HK-2 (cell line): ENCODE data around the gene MIEF2.

Experiments used
- DNase-seq: peaks from one replicate; pipeline ENCODE4 v3.0.0-alpha.2; 2018; ENCODE audit not compliant: unreplicated experiment

The MIEF2 gene

GRCh38 chr17:18254888-18255649 is 5.4 kb upstream of the MIEF2 start:
- DNase-seq = no peak

DNA sequence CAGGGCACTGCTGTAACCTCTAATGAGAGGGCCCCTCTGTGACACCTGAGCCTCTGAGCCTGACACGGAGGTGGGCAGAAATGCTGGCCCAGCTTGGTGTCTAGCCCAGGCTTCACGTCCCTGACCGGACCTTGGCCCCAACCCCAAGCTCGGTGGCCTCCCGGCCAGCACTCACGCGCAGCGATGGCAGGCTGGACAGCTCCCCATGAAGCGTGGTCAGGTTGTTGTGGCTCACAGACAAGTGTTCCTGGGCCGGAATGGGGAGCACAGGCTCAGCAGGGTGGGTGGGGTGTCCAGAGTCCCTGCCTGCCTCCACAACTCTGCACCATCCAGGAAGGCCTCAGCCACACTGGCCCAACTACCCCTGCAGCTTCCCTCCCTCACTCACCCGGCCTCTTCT is 4.1 kb upstream of the MIEF2 start:
- no peak for DNase-seq

DNA sequence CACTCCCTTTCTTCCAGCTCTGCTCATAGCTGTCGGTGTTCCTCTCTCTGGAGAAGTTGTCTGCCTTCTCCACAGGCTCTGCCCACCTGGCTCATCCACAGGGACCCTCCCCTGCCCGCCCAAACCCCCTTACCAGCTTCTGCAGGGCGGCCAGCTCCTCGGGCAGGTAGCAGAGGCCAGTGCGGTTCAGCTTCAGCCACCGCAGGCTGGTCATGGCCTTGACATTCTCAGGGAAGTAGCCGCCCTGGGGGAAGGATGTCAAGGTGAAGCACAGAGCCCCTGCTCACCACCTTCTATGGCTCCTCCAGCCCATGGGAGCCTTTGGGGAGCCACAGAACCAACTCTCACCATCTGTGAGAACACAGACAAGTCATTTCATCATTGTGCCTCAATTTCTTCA is 3.7 kb upstream of the MIEF2 start:
- DNase-seq = no peak

DNA sequence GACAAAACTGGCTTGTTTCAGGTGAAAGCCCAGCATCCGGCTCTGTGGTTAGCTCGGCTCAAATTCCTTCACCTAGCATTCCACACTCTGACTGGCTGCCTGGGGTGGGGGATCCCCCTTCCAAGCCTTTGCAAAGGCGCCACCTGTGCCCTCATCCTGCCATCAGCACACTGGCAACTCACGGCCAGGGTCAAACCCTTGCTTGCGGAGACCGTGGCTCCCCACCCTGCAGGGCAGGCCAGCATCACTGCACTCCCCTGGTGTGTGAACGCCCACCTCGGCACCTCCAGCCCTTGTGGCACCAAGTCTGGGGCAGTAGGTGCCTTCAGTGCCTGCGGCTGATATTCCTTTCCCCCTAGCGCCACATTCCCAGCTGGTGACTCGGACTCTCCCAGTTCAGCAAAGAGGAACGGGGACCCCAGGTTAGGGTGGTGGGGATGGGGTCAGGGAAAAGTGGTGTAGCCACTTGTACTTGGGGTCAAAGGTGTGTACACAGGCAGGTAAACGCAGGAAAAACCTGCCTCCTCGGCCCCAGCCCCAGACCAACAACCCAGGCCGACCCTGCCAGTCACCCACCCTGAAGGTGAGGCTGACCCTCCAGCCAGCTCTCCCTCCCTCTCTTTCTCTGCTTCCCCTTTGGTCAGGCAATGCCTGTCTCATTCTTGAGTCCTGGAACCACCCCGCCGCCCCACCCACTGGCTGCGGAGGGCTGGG is 3.0 kb upstream of the MIEF2 start:
- DNase-seq = peak; percentile 78

DNA sequence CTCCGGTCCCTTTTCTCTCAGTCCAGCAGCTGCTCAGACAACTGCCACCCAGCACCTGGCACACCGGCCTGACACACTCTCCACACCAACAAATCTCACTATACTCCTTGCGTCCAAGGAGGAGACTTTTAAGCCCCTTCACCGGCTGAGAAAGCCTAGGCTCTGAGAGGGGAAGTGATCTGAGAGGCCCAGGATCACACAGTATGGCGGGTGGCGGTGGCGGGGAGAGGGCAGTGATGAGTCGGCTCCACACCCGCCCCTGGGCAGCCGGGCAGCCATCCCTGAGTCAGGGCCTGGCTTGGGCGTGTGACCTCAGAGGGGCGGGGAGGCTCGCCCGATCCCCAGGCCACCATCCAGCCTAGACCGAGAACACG is 2.5 kb upstream of the MIEF2 start:
- peak; percentile 93 for DNase-seq

DNA sequence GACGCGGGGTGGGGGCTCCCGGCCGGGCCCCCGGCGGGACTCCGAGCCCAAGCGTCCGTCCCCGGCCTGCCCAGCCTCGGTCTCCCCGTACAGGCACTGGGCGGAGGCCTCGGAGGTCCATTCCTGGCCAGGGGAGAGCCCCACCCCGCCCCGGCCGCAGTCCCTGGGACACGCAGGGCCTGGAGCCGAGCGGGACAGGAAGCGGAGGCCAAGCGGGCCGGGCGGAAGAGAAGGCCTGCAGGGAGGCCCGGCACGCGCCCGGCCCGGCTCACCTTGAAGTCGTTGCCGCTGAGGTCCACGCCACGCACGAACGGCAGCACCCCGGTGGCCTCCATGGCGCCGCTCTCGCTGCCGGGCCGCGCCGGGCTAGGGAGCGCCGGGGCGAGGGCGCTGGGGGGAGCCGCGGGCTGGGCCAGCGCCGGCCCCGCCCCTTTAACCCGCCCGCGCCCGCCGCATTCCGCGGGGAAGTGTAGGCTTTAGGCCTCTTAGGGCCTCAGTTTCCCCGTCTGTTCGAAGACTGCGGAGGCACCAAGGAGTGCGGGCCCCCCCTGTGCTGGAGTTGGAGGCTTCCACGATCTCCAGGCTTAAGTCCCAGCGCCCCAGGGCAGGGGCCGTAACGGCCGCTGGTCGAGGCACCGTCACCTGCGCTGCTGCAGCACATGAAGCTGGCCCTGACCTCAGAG is 2.0 kb upstream of the MIEF2 start, which contains the start of gene FLII:
TSS of gene FLII (minus strand) at position 383 of the 683 bp plus-strand sequence. CDS start at position 335, 48 bp downstream.
- peak; percentile 66 for DNase-seq

DNA sequence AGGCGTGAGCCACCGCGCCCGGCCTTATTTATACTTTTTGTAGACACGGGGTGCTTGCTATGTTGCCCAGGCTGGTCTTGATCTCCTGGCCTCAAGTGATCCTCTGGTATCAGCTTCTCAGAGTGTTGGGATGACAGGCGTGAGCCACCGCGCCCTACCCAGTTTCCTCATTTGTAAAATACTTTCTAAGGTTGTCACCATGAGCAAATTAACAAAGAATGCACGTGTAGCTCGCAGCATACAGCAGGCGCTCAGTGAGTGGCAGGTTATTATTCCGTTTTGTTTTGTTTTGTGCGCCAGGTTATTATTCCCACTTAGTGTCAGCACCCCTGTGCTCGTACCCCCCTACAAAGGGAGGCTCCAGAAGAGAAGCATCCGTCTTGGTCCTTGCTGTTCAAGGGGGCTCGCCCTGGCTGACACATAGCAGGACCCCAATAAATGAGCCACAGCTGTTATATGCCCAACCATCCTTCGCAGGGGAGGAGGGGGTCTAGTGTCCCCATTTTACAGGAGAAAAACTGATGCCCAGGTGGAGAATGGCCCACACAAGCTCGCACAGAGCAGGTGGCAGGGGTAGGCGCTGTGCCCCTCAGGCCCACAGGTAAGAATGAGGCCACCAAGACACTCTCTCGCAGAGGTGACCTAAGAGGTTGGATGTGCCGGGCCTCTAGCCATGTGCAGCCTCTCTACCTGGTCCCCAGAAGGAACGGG is 686 bp upstream of the MIEF2 start:
- DNase-seq = peak; percentile 49

- DNase-seq = peak; percentile 89
These were observed 669 bp downstream of the MIEF2 start for GRCh38 chr17:18261146-18261515.

DNA sequence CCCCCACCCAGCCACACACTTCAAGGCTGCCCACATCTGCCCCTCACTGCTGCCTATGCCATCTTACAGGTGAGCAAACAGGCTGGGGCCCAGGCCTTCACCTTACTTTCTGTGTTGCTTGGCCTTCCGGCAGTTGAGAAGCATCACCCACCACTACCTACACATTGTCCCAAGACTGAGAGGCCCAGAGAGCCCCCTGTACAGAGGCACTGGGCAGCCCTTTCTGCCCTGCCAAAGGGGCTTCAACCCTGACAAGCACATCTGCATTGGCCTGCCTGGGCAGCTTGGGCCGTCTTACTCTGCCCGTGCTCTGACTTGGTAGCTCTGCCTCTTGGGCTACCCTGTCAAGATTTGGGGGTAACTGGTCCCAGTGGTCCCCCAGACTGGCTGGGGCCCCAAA is 1.2 kb downstream of the MIEF2 start:
- no peak for DNase-seq

DNA sequence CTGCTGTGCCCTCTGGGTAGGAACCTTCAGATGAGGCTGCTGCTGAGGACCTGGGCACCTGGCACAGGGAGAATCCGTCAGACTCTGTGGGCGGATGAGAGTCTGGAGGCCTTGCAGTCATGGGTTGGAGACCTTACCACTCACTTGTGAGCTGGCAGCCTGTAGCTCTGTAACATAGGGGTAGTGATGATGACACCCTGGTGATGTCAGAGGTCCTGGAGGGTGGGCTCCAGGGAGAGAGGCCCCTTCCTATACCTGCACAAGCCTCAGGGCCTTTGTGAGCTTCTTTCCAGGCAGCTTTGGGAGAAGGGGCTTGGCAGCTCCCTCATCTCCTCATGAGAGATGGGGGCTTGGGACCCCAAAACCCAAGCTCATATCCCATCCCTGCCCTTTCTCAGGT is 1.6 kb downstream of the MIEF2 start:
- DNase-seq = no peak

DNA sequence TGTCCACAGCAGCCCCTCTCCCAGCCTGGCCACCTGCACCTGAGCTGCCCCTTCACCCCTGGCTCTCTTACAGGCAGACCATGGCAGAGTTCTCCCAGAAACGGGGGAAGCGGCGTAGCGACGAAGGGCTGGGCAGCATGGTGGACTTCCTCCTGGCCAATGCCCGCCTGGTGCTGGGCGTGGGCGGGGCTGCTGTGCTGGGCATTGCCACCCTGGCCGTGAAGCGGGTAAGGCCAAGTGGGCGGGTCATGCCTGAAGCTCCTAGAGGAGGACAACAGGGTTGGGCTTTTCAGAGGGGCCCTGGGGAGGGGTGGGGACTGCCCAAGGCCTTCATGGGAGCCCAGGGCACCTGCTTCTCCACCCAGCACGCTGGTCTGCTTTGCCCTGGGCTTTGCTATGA is 2.2 kb downstream of the MIEF2 start:
- DNase-seq = no peak

- DNase-seq = no peak
These were observed 3.6 kb downstream of the MIEF2 start for GRCh38 chr17:18263885-18264682.

- DNase-seq = no peak
These were observed 6.9 kb downstream of the MIEF2 start for GRCh38 chr17:18267366-18267765.

- peak; percentile 71 for DNase-seq
These were observed 7.7 kb downstream of the MIEF2 start for GRCh38 chr17:18267927-18268711.

DNA sequence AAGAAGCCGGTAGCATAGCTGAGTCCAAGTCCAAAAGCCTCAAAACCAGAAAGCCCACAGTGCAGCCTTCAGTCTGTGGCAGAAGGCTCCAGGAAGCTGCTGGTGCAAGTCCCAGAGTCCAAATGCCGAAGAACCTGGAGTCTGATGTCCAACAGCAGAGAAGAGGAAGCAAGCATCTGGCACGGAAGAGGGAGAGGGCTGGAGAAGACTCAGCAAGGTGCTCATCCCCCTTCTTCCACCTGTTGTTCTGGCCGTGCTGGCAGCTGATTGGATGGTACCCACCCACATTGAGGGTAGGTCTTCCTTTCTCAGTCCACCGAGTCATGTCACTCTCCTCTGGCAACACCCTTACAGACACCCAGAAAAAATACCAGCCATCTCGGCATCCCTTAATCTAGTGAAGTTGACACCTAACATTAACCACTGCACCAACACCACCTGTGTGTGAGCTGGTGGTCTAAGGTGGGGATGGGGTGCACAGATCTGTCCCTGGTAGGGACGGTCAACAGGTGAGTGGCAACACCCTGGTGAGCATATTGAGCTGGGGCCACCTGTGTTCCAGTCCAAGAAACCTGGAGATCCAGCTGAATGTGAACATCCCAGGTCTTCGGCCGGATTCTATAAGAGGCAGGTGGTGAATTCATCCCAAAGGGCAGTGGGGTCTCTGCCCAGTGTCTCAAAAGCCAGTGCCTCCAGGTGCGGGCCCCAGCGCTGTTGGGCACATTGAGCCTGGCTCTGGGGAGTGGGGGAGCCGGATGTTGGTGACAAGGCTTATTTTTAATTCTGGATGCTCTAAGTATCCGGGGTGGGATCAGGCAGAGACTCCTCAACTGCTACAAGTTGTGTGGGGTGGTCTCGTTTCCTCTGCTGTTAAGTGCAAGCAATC is 9.8 kb downstream of the MIEF2 start:
- DNase-seq = no peak

GRCh38 chr17:18277076-18277475 is 16.6 kb downstream of the MIEF2 start:
- no peak for DNase-seq

GRCh38 chr17:18278867-18279266 is 18.4 kb downstream of the MIEF2 start:
- DNase-seq = no peak

- DNase-seq = no peak
These were observed 19.8 kb downstream of the MIEF2 start for GRCh38 chr17:18280249-18280648.

- no peak for DNase-seq
These were observed 20.4 kb downstream of the MIEF2 start for GRCh38 chr17:18280766-18281371.
